Measurements from ENCODE around the gene KRT74. TPM values are rescaled to one million over a fixed set of nuclear protein-coding genes. Genes with fewer than 3 reads are reported as not detected.

Gene KRT74
- total RNA-seq, 1 donor from 2014 or later = not detected

- TF ChIP-seq, protein P1, sequence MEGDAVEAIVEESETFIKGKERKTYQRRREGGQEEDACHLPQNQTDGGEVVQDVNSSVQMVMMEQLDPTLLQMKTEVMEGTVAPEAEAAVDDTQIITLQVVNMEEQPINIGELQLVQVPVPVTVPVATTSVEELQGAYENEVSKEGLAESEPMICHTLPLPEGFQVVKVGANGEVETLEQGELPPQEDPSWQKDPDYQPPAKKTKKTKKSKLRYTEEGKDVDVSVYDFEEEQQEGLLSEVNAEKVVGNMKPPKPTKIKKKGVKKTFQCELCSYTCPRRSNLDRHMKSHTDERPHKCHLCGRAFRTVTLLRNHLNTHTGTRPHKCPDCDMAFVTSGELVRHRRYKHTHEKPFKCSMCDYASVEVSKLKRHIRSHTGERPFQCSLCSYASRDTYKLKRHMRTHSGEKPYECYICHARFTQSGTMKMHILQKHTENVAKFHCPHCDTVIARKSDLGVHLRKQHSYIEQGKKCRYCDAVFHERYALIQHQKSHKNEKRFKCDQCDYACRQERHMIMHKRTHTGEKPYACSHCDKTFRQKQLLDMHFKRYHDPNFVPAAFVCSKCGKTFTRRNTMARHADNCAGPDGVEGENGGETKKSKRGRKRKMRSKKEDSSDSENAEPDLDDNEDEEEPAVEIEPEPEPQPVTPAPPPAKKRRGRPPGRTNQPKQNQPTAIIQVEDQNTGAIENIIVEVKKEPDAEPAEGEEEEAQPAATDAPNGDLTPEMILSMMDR (IDR thresholded peaks at IDR 0.05; ENCODE audit: insufficient read depth, low read length, poor library complexity, severe bottlenecking) = no peak
- DNase-seq (ENCODE audit: low read depth) = no peak
- H3K4me3 ChIP-seq (ENCODE audit: low read depth, low read length) = no peak overlapping the region
Observed at GRCh38 chr12:52522346-52523011, 51.2 kb downstream of the KRT74 start.

DNA sequence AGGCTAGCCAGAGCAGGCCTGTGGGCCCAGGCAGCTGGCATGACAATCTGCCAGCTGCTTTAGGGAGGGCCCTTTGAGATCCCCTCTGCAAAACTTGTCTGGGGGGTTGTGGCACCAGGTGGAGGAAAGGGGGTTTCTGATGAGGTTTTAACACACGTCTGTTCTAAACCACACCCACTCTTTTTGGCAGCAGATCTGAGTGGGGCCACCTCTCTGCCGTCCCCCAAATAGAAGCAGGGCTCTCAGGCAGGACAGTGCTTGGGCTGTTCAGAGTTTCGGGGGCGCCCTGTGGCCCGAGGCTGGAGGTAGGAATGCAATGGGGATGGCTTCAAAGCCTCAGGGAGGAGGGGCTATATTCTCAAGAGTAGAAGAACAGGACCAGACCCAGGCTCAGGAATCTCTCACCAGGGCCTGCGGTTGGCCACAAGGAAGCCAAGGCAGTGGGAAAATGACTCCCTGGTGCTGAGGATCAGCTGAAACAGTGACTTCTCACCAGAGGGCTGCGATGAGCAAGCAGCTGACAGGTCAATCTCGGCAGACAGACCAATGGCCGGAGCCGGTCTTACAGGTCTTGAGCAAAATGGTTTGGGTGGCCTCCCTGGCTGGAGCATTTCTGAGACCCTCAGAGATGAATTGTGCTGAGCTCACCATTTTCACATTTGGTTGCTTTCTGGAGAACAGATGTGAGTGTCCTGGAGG is 51.9 kb downstream of the KRT74 start:
- no peak for DNase-seq (ENCODE audit: low read depth)
- TF ChIP-seq, protein P1 (IDR thresholded peaks at IDR 0.05; ENCODE audit: insufficient read depth, low read length, poor library complexity, severe bottlenecking) = no peak
- Histone ChIP-seq H3K4me3 (ENCODE audit: low read depth, low read length) (no peak overlapping the region), H3K36me3 (ENCODE audit: control insufficient read depth, insufficient read depth, low read length) (no peaks in the 10 kb centered on the region), H3K27me3 (ENCODE audit: control insufficient read depth, insufficient read depth, low read length) (peaks cover 21% of the 10 kb centered on the region)

More at GRCh38 chr12:52522346-52523011, 51.2 kb downstream of the KRT74 start:
- no peaks in the 10 kb centered on the region for H3K36me3 ChIP-seq (ENCODE audit: control insufficient read depth, insufficient read depth, low read length)
- peaks cover 18% of the 10 kb centered on the region for H3K27me3 ChIP-seq (ENCODE audit: control insufficient read depth, insufficient read depth, low read length)

- TF ChIP-seq, protein P1 (IDR thresholded peaks at IDR 0.05; ENCODE audit: insufficient read depth, low read length, poor library complexity, severe bottlenecking) = no peak
- peaks cover 19% of the 10 kb centered on the region for H3K27me3 ChIP-seq (ENCODE audit: control insufficient read depth, insufficient read depth, low read length)
- DNase-seq (ENCODE audit: low read depth) = no peak
- no peaks in the 10 kb centered on the region for H3K36me3 ChIP-seq (ENCODE audit: control insufficient read depth, insufficient read depth, low read length)
- H3K4me3 ChIP-seq (ENCODE audit: low read depth, low read length) = no peak overlapping the region
Observed at GRCh38 chr12:52521175-52521567, 52.5 kb downstream of the KRT74 start.

DNA sequence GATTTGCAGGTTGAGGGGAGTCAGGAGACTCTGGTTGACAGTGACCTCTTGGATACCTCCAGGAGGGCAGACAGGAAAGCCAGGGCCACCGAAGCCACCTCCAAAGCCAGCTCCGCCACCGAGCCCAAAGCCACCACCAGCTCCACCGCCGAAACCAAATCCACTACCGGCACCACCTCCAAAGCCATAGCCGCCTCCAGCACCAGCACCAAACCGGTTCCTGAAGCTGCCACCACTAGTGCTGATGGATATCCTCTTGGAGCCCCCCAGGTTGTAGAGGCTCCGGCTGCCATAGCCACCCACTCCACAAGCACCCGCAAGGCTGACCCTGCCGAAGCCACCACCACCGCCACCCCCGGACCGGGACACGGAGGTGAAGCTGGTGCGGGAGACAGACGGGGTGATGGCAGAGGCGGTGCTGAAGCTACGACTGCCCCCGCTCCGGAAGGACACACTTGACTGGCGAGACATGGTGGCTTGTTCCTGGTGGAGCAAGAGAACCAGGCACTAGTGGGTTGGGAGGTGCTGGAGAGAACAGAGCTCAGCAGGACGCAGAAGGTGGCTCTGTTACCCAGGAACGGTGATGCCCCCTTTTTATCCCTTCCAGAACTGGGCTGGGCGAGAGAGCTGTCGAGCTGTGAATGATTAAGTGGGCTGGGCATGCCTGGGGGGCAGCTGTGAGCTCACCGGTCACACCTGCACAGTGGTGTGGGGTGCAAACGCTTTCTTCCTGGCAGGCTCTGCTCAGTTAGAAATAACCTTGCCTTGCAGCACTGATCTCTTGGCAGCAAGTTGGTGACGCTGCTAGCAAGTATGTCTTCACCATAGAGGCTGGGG is 53.6 kb downstream of the KRT74 start, which contains the start of gene KRT5:
Gene KRT5 (minus strand): TSS at position 569 of the 837 bp plus-strand sequence. CDS start 98 bp downstream, at position 471.
- no peaks in the 10 kb centered on the region for H3K36me3 ChIP-seq (ENCODE audit: control insufficient read depth, insufficient read depth, low read length)
- no peak for DNase-seq (ENCODE audit: low read depth)
- TF ChIP-seq, protein P1 (IDR thresholded peaks at IDR 0.05; ENCODE audit: insufficient read depth, low read length, poor library complexity, severe bottlenecking) = no peak
- H3K4me3 ChIP-seq (ENCODE audit: low read depth, low read length) = no peak within 1 kb of the TSS
- H3K27me3 ChIP-seq (ENCODE audit: control insufficient read depth, insufficient read depth, low read length) = peaks cover 19% of the 10 kb centered on the region

- TF ChIP-seq, protein P1 (IDR thresholded peaks at IDR 0.05; ENCODE audit: insufficient read depth, low read length, poor library complexity, severe bottlenecking) = no peak
Observed at GRCh38 chr12:52519387-52519703, 54.3 kb downstream of the KRT74 start.

More at GRCh38 chr12:52519387-52519703, 54.3 kb downstream of the KRT74 start:
- H3K4me3 ChIP-seq (ENCODE audit: low read depth, low read length) = no peak overlapping the region
- no peaks in the 10 kb centered on the region for H3K36me3 ChIP-seq (ENCODE audit: control insufficient read depth, insufficient read depth, low read length)
- no peak for DNase-seq (ENCODE audit: low read depth)
- H3K27me3 ChIP-seq (ENCODE audit: control insufficient read depth, insufficient read depth, low read length) = peaks cover 22% of the 10 kb centered on the region

Measured in kidney epithelial cell (primary cell).